ENCODE results near the gene ELAVL2. TPM values are rescaled to one million over a fixed set of nuclear protein-coding genes. Genes with fewer than 3 reads are reported as not detected.

Gene ELAVL2
- total and polyA plus RNA-seq, 2 of the 4 experiments (the other 2 are of a cell fraction): 0.36 TPM; not detected in 1

GRCh38 chr9:23682891-23683431 lies 143.1 kb downstream of the ELAVL2 start:
- no peak overlapping the region for H3K9ac ChIP-seq (ENCODE audit: low read depth, low read length)
- H3K27me3 ChIP-seq (ENCODE audit: control insufficient read depth, insufficient read depth, low read length): no peaks in the 10 kb centered on the region
- TF ChIP-seq MXI1 (IDR thresholded peaks at IDR 0.05; ENCODE audit: borderline replicate concordance, low read depth, low read length): no peak
- no peak for TF ChIP-seq MAFK (IDR thresholded peaks at IDR 0.05; ENCODE audit: low read depth, low read length)
- no peak for TF ChIP-seq BHLHE40 (IDR thresholded peaks at IDR 0.05; ENCODE audit: low read depth, low read length)
- TF ChIP-seq NFE2L2 (IDR thresholded peaks at IDR 0.05; ENCODE audit: low read depth, low read length): no peak
- no peak for TF ChIP-seq POLR2A (IDR thresholded peaks at IDR 0.05; ENCODE audit: low read depth, low read length)
- no peak for TF ChIP-seq FOS (IDR thresholded peaks at IDR 0.05; ENCODE audit: low read depth, low read length)
- no peak for TF ChIP-seq SMC3 (IDR thresholded peaks at IDR 0.05; ENCODE audit: low read depth, low read length)
- no peak overlapping the region for H4K8ac ChIP-seq (ENCODE audit: low read depth in 2 of 2, low read length in 2 of 2)
- H3K23ac ChIP-seq (ENCODE audit: low read depth, low read length): no peak overlapping the region
- no peaks in the 10 kb centered on the region for H3K4me1 ChIP-seq (ENCODE audit: control insufficient read depth, insufficient read depth, low read length)
- H3K79me1 ChIP-seq (ENCODE audit: low read depth in 1 of 2, low read length in 2 of 2): no peaks in the 10 kb centered on the region
- in situ Hi-C loops (cut with MboI; ENCODE audit: low sequenced_read_pairs): no loop called here
- no peak overlapping the region for H3K27ac ChIP-seq (ENCODE audit: insufficient read depth, low read length)
- H4K20me1 ChIP-seq (ENCODE audit: insufficient read depth, low read length): no peaks in the 10 kb centered on the region
- H2BK120ac ChIP-seq (ENCODE audit: low read depth, low read length): no peak overlapping the region
- no peak for ATAC-seq (ENCODE audit: low read depth)
- POLR2A ChIA-PET (ENCODE audit: unreplicated experiment): no interaction called here
- H3K14ac ChIP-seq (replicated peaks; ENCODE audit: low read depth, low read length): no peak overlapping the region
- H2BK5ac ChIP-seq (ENCODE audit: low read depth, low read length, poor library complexity, severe bottlenecking): no peak overlapping the region
- peaks cover 7% of the 10 kb centered on the region for H3K9me3 ChIP-seq (ENCODE audit: control insufficient read depth, insufficient read depth, low read length)
- H3K56ac ChIP-seq (ENCODE audit: extremely low read depth, insufficient read depth, low read length): no peak overlapping the region
- no peak overlapping the region for H4K5ac ChIP-seq (ENCODE audit: low read depth, low read length)
- H2AFZ ChIP-seq (replicated peaks; ENCODE audit: low read length, poor library complexity): no peak overlapping the region
- no peak overlapping the region for H2AK9ac ChIP-seq (replicated peaks; ENCODE audit: low read depth, low read length, poor library complexity)
- intact Hi-C loops (cut with micrococcal nuclease): no loop called here
- dilution Hi-C loops (cut with HindIII; ENCODE audit: low sequenced_read_pairs, unreplicated experiment): no loop called here
- H3K36me3 ChIP-seq (ENCODE audit: control insufficient read depth, insufficient read depth, low read length): no peaks in the 10 kb centered on the region
- WGBS, 2 experiments (ENCODE audit: extremely low coverage in 2 of 2, insufficient read length in 1 of 2): no CpG with 5 or more reads among the region's 3 CpGs
- no TSS peak for BruUV-seq (replicated peaks)
- no peak overlapping the region for H4K91ac ChIP-seq (ENCODE audit: insufficient read depth, low read depth, low read length)
- H2BK15ac ChIP-seq (ENCODE audit: low read depth, low read length): no peak overlapping the region
- no peak overlapping the region for H2AK5ac ChIP-seq (ENCODE audit: low read depth, low read length)
- no peak overlapping the region for H3K18ac ChIP-seq (ENCODE audit: low read depth, low read length)
- DNase-seq: no peak
- H3K4me3 ChIP-seq (ENCODE audit: insufficient read depth, low read depth, low read length): no peak overlapping the region
- no peak overlapping the region for H3K4me2 ChIP-seq (ENCODE audit: low read depth, low read length)
- CTCF ChIA-PET: no interaction called here
- no peaks in the 10 kb centered on the region for H3K9me1 ChIP-seq (ENCODE audit: insufficient read depth, low read length)
- H3K4ac ChIP-seq (ENCODE audit: low read depth, low read length): no peak overlapping the region
- H2BK20ac ChIP-seq (ENCODE audit: low read depth, low read length): no peak overlapping the region
